HL-60 (cell line): Measurements from ENCODE around the gene EXOC7.

Source experiments
- DNase-seq, 2 experiments: peaks; one replicate each; pipeline ENCODE4 v3.0.0-alpha.2; 2010 to 2020; ENCODE audit warnings: low read depth in 1 of 2, low spot score in 1 of 2
- H3K27ac ChIP-seq: fragments of 250-450 bp; sonication (Bioruptor Pico); replicated peaks from 2 replicates; pipeline ENCODE4 v1.5.1; 2020; ENCODE audit warnings: mild to moderate bottlenecking, moderate library complexity
- H3K27me3 ChIP-seq: fragments of 250-450 bp; sonication (Bioruptor Pico); 2 replicates; pipeline ENCODE4 v1.5.1; 2021; ENCODE audit warnings: mild to moderate bottlenecking, moderate library complexity; ENCODE audit not compliant: insufficient read depth, poor library complexity, severe bottlenecking
- H3K4me3 ChIP-seq: replicated peaks from 2 replicates; pipeline ENCODE4 v1.5.1; 2011; ENCODE audit warnings: mild to moderate bottlenecking, control low read depth, low read length; ENCODE audit not compliant: insufficient read depth
- CTCF ChIP-seq: IDR thresholded peaks from one replicate; pipeline ENCODE4 v1.5.1; 2011; ENCODE audit warnings: low read length, control low read depth, inconsistent platforms; ENCODE audit not compliant: insufficient read depth
- GABPA ChIP-seq: IDR thresholded peaks from 2 replicates; pipeline ENCODE4 v1.6.1; 2012; ENCODE audit warnings: low read depth
- POLR2AphosphoS5 ChIP-seq: IDR thresholded peaks from 2 replicates; pipeline ENCODE4 v1.6.1; 2012; ENCODE audit warnings: low read depth
- REST ChIP-seq: IDR thresholded peaks from 2 replicates; pipeline ENCODE4 v1.6.1; 2012; ENCODE audit warnings: low read depth; ENCODE audit not compliant: insufficient replicate concordance
- SPI1 ChIP-seq: IDR thresholded peaks from 2 replicates; pipeline ENCODE4 v1.6.1; 2012; ENCODE audit warnings: low read depth, mild to moderate bottlenecking, borderline replicate concordance

EXOC7 gene

DNA sequence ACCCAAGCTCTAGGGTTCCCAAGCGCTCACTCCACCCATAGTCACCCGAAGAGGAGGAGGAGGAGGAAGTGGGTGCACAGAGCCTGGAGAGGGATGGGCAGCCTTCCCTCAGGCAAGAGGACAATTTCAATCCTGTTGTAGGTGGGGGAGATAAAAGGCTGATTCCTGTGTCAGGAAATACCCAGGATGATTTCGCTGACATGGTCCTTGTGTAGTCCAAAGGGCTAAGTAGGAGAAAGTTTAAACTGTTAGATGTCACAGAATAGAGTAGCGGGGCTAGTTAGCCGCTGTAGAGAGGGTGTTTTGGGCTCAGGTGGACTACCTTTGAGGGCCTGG is 1.3 kb upstream of the EXOC7 start:
- Histone ChIP-seq H3K27me3 (no peaks in the 10 kb centered on the region), H3K27ac (peak overlapping the region; percentile 83), H3K4me3 (no peak overlapping the region)
- TF ChIP-seq CTCF (no peak), POLR2AphosphoS5 (no peak), SPI1 (peak; percentile 27; the same call in 1 of the 2 replicates), REST (no peak), GABPA (no peak)
- DNase-seq = no peak

DNA sequence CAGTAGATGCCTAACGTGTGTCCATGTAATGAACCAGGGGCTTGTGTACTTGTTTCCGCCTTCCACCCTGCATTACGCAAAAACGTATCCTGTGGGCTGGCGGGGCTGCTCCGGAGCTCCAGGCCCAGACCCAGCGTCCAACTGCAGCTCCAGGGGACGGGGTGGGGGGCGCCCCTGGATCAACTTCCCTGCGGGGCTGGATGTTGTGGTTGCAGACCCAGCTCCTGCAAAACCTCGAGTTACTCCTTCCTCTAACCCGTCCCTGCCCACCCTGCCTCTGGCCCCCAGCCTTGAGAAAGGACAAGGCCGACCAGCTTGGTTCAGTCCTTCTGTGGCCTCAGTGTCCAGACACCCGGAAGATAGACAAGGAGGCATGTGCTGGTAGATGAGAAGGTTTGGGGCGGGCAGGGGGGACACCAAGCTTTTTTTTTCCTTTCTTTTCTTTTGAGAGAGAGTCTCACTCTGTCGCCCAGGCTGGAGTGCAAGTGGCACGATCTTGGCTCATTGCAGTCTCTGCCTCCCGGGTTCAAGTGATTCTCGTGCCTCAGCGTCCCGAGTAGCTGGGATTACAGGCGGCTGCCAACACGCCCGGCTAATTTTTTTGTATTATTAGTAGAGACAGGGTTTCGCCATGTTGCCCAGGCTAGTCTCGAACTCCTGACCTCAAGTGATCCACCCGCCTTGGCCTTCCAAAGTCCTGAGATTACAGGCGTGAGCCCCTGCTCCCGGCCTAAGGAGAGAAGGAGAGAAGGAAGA is 731 bp upstream of the EXOC7 start:
- peak overlapping the region; percentile 89 for H3K4me3 ChIP-seq
- peak overlapping the region; percentile 83 for H3K27ac ChIP-seq
- H3K27me3 ChIP-seq = no peaks in the 10 kb centered on the region
- TF ChIP-seq REST = no peak
- no peak for TF ChIP-seq GABPA
- TF ChIP-seq SPI1 = no peak
- no peak for TF ChIP-seq CTCF
- TF ChIP-seq POLR2AphosphoS5 = no peak
- DNase-seq = peak; percentile 48 to 62

DNA sequence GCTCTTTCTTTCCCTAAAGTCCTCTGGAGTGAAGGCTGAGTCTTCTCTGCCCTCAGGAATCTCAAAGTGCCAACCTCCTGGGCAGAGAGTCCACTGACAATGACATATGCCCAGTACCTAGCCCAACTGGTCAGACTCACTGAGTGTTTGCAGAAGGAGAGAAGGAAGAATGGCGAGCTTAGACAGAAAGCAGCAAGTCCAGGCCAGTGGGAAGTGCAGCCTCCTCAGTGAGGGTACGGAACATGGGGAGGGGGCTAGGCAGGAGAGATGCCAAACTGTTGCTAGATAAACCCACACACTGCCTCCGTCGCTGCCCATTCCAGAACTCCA is 678 bp downstream of the EXOC7 start:
- TF ChIP-seq REST (no peak), GABPA (no peak), POLR2AphosphoS5 (no peak), CTCF (no peak), SPI1 (no peak)
- DNase-seq = no peak
- Histone ChIP-seq H3K27me3 (no peaks in the 10 kb centered on the region), H3K4me3 (peak overlapping the region; percentile 89), H3K27ac (peak overlapping the region; percentile 83)
